IMR-90 (cell line): ENCODE results near the gene AK3. TPM values are rescaled to one million over a fixed set of nuclear protein-coding genes. Genes with fewer than 3 reads are reported as not detected.

Source experiments
- ATAC-seq: fragments of 200-7000 bp; cut with Tn5 transposase; 2 replicates; pipeline ENCODE4 v1.9.1; 2020; ENCODE audit warnings: low read depth, mild to moderate bottlenecking, moderate library complexity
- BruUV-seq: library from RNA; stranded (reverse); fragments of 400-500 nt; replicated peaks from 2 replicates; lab custom pipeline; 2021; lab: Mats Ljungman, UMichigan
- CTCF ChIA-PET: fragments of 300-600 bp; formaldehyde crosslinking; extraction: SDS; loops from one replicate; lab custom pipeline; 2021; ENCODE audit warnings: antibody characterized with exemption; lab: Yijun Ruan, JAX
- POLR2A ChIA-PET: fragments of 300-600 bp; sonication (Branson Sonifier 250); formaldehyde crosslinking; loops from one replicate; lab custom pipeline; 2022; ENCODE audit warnings: antibody characterized with exemption; ENCODE audit not compliant: unreplicated experiment; lab: Charles Lee
- DNase-seq: peaks from one replicate; pipeline ENCODE4 v3.0.0; 2013
- H2AFZ ChIP-seq: replicated peaks from 2 replicates; pipeline ENCODE3; 2013; ENCODE audit warnings: low read length, mild to moderate bottlenecking; ENCODE audit not compliant: poor library complexity
- H2AK5ac ChIP-seq: 2 replicates; pipeline ENCODE4 v1.6.1; 2013; ENCODE audit warnings: low read depth, low read length, inconsistent platforms
- H2AK9ac ChIP-seq: replicated peaks from 2 replicates; pipeline ENCODE3; 2013; ENCODE audit warnings: mild to moderate bottlenecking, low read depth, low read length, moderate library complexity; ENCODE audit not compliant: poor library complexity
- H2BK120ac ChIP-seq: 2 replicates; pipeline ENCODE4 v1.6.1; 2013; ENCODE audit warnings: low read depth, low read length, inconsistent platforms
- H2BK15ac ChIP-seq: 3 replicates; pipeline ENCODE4 v1.6.1; 2013; ENCODE audit warnings: low read depth, low read length, inconsistent platforms
- H2BK20ac ChIP-seq: 2 replicates; pipeline ENCODE4 v1.6.1; 2013; ENCODE audit warnings: low read depth, mild to moderate bottlenecking, inconsistent platforms, low read length, moderate library complexity
- H2BK5ac ChIP-seq: 2 replicates; pipeline ENCODE4 v1.6.1; 2013; ENCODE audit warnings: mild to moderate bottlenecking, low read depth, low read length, inconsistent platforms; ENCODE audit not compliant: poor library complexity, severe bottlenecking
- H3K14ac ChIP-seq: replicated peaks from 2 replicates; pipeline ENCODE4 v1.6.1; 2013; ENCODE audit warnings: low read depth, low read length, inconsistent platforms
- H3K18ac ChIP-seq: 2 replicates; pipeline ENCODE4 v1.6.1; 2013; ENCODE audit warnings: low read depth, low read length, control low read depth
- H3K23ac ChIP-seq: 2 replicates; pipeline ENCODE4 v1.6.1; 2013; ENCODE audit warnings: low read depth, low read length, inconsistent platforms
- H3K27ac ChIP-seq: 2 replicates; pipeline ENCODE4 v1.5.1; 2013; ENCODE audit warnings: mild to moderate bottlenecking, control low read depth, low read length; ENCODE audit not compliant: insufficient read depth
- H3K27me3 ChIP-seq: 2 replicates; pipeline ENCODE4 v1.6.1; 2013; ENCODE audit warnings: low read length; ENCODE audit not compliant: control insufficient read depth, insufficient read depth
- H3K36me3 ChIP-seq: 2 replicates; pipeline ENCODE4 v1.6.1; 2013; ENCODE audit warnings: low read length, mixed read lengths; ENCODE audit not compliant: control insufficient read depth, insufficient read depth
- H3K4ac ChIP-seq: 2 replicates; pipeline ENCODE4 v1.6.1; 2013; ENCODE audit warnings: low read depth, low read length, inconsistent platforms
- H3K4me1 ChIP-seq: 2 replicates; pipeline ENCODE4 v1.6.1; 2013; ENCODE audit warnings: low read length, mixed read lengths; ENCODE audit not compliant: control insufficient read depth, insufficient read depth
- H3K4me2 ChIP-seq: 2 replicates; pipeline ENCODE4 v1.6.1; 2013; ENCODE audit warnings: low read depth, mild to moderate bottlenecking, control low read depth, low read length, moderate library complexity
- H3K4me3 ChIP-seq: 2 replicates; pipeline ENCODE4 v1.5.1; 2013; ENCODE audit warnings: low read depth, mild to moderate bottlenecking, control low read depth, low read length, moderate library complexity; ENCODE audit not compliant: insufficient read depth
- H3K56ac ChIP-seq: 2 replicates; pipeline ENCODE4 v1.6.1; 2013; ENCODE audit warnings: low read length, inconsistent platforms; ENCODE audit not compliant: insufficient read depth; ENCODE audit errors: extremely low read depth
- H3K79me1 ChIP-seq, 2 experiments: 2 replicates each; pipeline ENCODE4 v1.6.1; 2013; ENCODE audit warnings: low read length in 2 of 2, inconsistent platforms in 1 of 2, low read depth in 1 of 2
- H3K9ac ChIP-seq: 2 replicates; pipeline ENCODE4 v1.6.1; 2013; ENCODE audit warnings: low read depth, low read length, control low read depth
- H3K9me1 ChIP-seq: 2 replicates; pipeline ENCODE4 v1.6.1; 2013; ENCODE audit warnings: low read length, inconsistent platforms; ENCODE audit not compliant: insufficient read depth
- H3K9me3 ChIP-seq: 2 replicates; pipeline ENCODE4 v1.6.1; 2013; ENCODE audit warnings: low read length; ENCODE audit not compliant: control insufficient read depth, insufficient read depth
- H4K20me1 ChIP-seq: 2 replicates; pipeline ENCODE4 v1.6.1; 2013; ENCODE audit warnings: low read length, inconsistent platforms; ENCODE audit not compliant: insufficient read depth
- H4K5ac ChIP-seq: 2 replicates; pipeline ENCODE4 v1.6.1; 2013; ENCODE audit warnings: mild to moderate bottlenecking, low read depth, low read length, control low read depth
- H4K8ac ChIP-seq, 2 experiments: 2 replicates each; pipeline ENCODE4 v1.6.1; 2013; ENCODE audit warnings: low read depth in 2 of 2, low read length in 2 of 2, control low read depth in 1 of 2, inconsistent platforms in 1 of 2
- H4K91ac ChIP-seq: 2 replicates; pipeline ENCODE4 v1.6.1; 2013; ENCODE audit warnings: low read depth, low read length, inconsistent platforms; ENCODE audit not compliant: insufficient read depth
- BHLHE40 ChIP-seq: fragments of 150-350 bp; IDR thresholded peaks from 2 replicates; pipeline ENCODE4 v1.6.1; 2016; ENCODE audit warnings: mild to moderate bottlenecking, low read depth, low read length
- CEBPB ChIP-seq: IDR thresholded peaks from 2 replicates; pipeline ENCODE4 v1.6.1; 2012; ENCODE audit warnings: low read depth, low read length, improper control_type of control experiment
- CHD1 ChIP-seq: IDR thresholded peaks from 2 replicates; pipeline ENCODE4 v1.6.1; 2012; ENCODE audit warnings: low read depth, low read length, improper control_type of control experiment
- CTCF ChIP-seq: conservative IDR thresholded peaks from 2 replicates; pipeline ENCODE4 v1.5.1; 2012; ENCODE audit warnings: mild to moderate bottlenecking, low read depth, low read length, improper control_type of control experiment
- ELK1 ChIP-seq: fragments of 150-350 bp; IDR thresholded peaks from 2 replicates; pipeline ENCODE4 v1.6.1; 2016; ENCODE audit warnings: low read depth, mild to moderate bottlenecking, low read length, moderate library complexity, borderline replicate concordance
- FOS ChIP-seq: fragments of 150-350 bp; IDR thresholded peaks from 2 replicates; pipeline ENCODE4 v1.6.1; 2016; ENCODE audit warnings: low read depth, low read length
- MAFK ChIP-seq: IDR thresholded peaks from 2 replicates; pipeline ENCODE4 v1.6.1; 2012; ENCODE audit warnings: low read depth, low read length, improper control_type of control experiment
- MAZ ChIP-seq: IDR thresholded peaks from 2 replicates; pipeline ENCODE4 v1.6.1; 2012; ENCODE audit warnings: low read depth, mild to moderate bottlenecking, low read length, improper control_type of control experiment, moderate library complexity, borderline replicate concordance
- MXI1 ChIP-seq: IDR thresholded peaks from 2 replicates; pipeline ENCODE4 v1.6.1; 2012; ENCODE audit warnings: low read depth, mild to moderate bottlenecking, low read length, moderate library complexity, borderline replicate concordance
- NFE2L2 ChIP-seq: fragments of 150-350 bp; IDR thresholded peaks from 2 replicates; pipeline ENCODE4 v1.6.1; 2016; ENCODE audit warnings: low read depth, mild to moderate bottlenecking, low read length
- POLR2A ChIP-seq: IDR thresholded peaks from 2 replicates; pipeline ENCODE4 v1.6.1; 2012; ENCODE audit warnings: mild to moderate bottlenecking, low read depth, low read length
- RAD21 ChIP-seq: IDR thresholded peaks from 2 replicates; pipeline ENCODE4 v1.6.1; 2012; ENCODE audit warnings: low read length, improper control_type of control experiment
- RCOR1 ChIP-seq: IDR thresholded peaks from 2 replicates; pipeline ENCODE4 v1.6.1; 2012; ENCODE audit warnings: mild to moderate bottlenecking, low read length, improper control_type of control experiment; ENCODE audit not compliant: insufficient replicate concordance
- RFX5 ChIP-seq: IDR thresholded peaks from 2 replicates; pipeline ENCODE4 v1.8.0; 2012; ENCODE audit warnings: low read depth, mild to moderate bottlenecking, low read length, moderate library complexity
- SMC3 ChIP-seq: fragments of 150-350 bp; IDR thresholded peaks from 2 replicates; pipeline ENCODE4 v1.6.1; 2016; ENCODE audit warnings: low read depth, mild to moderate bottlenecking, antibody characterized with exemption, low read length, moderate library complexity
- USF2 ChIP-seq: fragments of 150-350 bp; IDR thresholded peaks from 2 replicates; pipeline ENCODE4 v1.6.1; 2017; ENCODE audit warnings: mild to moderate bottlenecking, antibody characterized with exemption, low read length, low read depth
- WGBS, 2 experiments: methylation state at CpG; one replicate each; pipeline versions ENCODE4 v1.1.5 to v1.1.7; 2013; ENCODE audit warnings: missing lambda C conversion rate in 2 of 2; ENCODE audit not compliant: insufficient read length in 1 of 2; ENCODE audit errors: extremely low coverage in 2 of 2; 5-methylcytosine and 5-hydroxymethylcytosine counted together
- dilution Hi-C: fragments of 300-500 bp; cut with HindIII; formaldehyde crosslinking; loops from one replicate; pipeline ENCODE4 v1.14.3; 2018; ENCODE audit warnings: low sequenced_read_pairs; ENCODE audit not compliant: unreplicated experiment
- in situ Hi-C: fragments of 300-500 bp; cut with MboI; formaldehyde crosslinking; loops from 3 replicates; pipeline ENCODE4 v1.14.3; 2019; ENCODE audit warnings: low sequenced_read_pairs, inconsistent platforms, mixed read lengths
- intact Hi-C: fragments of 100-400 bp; cut with micrococcal nuclease; formaldehyde crosslinking; loops from 2 replicates; pipeline ENCODE4 v1.10.0; 2022
- polyA plus RNA-seq, 3 experiments: library from polyadenylated mRNA; depleted of rRNA; stranded (reverse); fragments of >200 nt; gene quantifications; 2 replicates each; pipeline ENCODE4 v1.2.3, GENCODE V29; 2012; ENCODE audit warnings: low replicate concordance in 1 of 3
- total RNA-seq: library from RNA; depleted of rRNA; stranded (reverse); fragments of >200 nt; gene quantifications from 2 replicates; pipeline ENCODE4 v1.2.3, GENCODE V29; 2012

AK3 gene
- total and polyA plus RNA-seq, 2 of the 4 experiments (the other 2 are of a cell fraction), result 24.7 to 26.2 TPM

GRCh38 chr9:4684820-4685219 lies 56.2 kb downstream of the AK3 start:
- 90% methylated on average over 2 of the region's 4 CpGs; no CpG with 5 or more reads in 1 of the 2 experiments for WGBS, 2 experiments
- H2AK9ac ChIP-seq, result no peak overlapping the region
- H3K23ac ChIP-seq, result no peak overlapping the region
- no peak overlapping the region for H3K18ac ChIP-seq
- in situ Hi-C loops, result loop anchor here (25.0 kb wide), 1 partner anchor 573 kb away; no protein-coding TSS in a partner anchor
- peaks cover 19 to 52% of the 10 kb centered on the region in 2 experiments for H3K79me1 ChIP-seq
- H4K5ac ChIP-seq, result no peak overlapping the region
- no peak overlapping the region for H2AK5ac ChIP-seq
- ChIA-PET CTCF (no interaction called here), POLR2A (no interaction called here)
- H2BK15ac ChIP-seq, result no peak overlapping the region
- H3K9me3 ChIP-seq, result no peaks in the 10 kb centered on the region
- no peak overlapping the region for H4K8ac ChIP-seq
- peaks cover 7% of the 10 kb centered on the region for H3K9me1 ChIP-seq
- H3K36me3 ChIP-seq, result peaks cover 15% of the 10 kb centered on the region
- H2BK120ac ChIP-seq, result no peak overlapping the region
- intact Hi-C loops, result loop anchor here (5.0 kb wide), 1 partner anchor 42 kb away; no protein-coding TSS in a partner anchor
- no peak overlapping the region for H3K4ac ChIP-seq
- H3K4me2 ChIP-seq, result no peak overlapping the region
- H3K27ac ChIP-seq, result no peak overlapping the region
- H3K14ac ChIP-seq, result no peak overlapping the region
- no TSS peak for BruUV-seq
- no peaks in the 10 kb centered on the region for H3K27me3 ChIP-seq
- H3K4me3 ChIP-seq, result no peak overlapping the region
- H3K56ac ChIP-seq, result no peak overlapping the region
- no peak for DNase-seq
- no peak overlapping the region for H2BK20ac ChIP-seq
- H3K9ac ChIP-seq, result no peak overlapping the region
- ATAC-seq, result no peak
- H3K4me1 ChIP-seq, result peaks cover 5% of the 10 kb centered on the region
- H4K20me1 ChIP-seq, result peaks cover 7% of the 10 kb centered on the region; the same call in 1 of the 2 replicates
- dilution Hi-C loops, result no loop called here
- H4K91ac ChIP-seq, result no peak overlapping the region
- no peak overlapping the region for H2AFZ ChIP-seq
- no peak overlapping the region for H2BK5ac ChIP-seq
- TF ChIP-seq USF2, result no peak
- TF ChIP-seq RFX5, result no peak
- no peak for TF ChIP-seq FOS
- no peak for TF ChIP-seq BHLHE40
- TF ChIP-seq CEBPB, result no peak
- no peak for TF ChIP-seq NFE2L2
- TF ChIP-seq ELK1, result no peak
- TF ChIP-seq MAFK, result no peak
- TF ChIP-seq RAD21, result no peak
- TF ChIP-seq SMC3, result no peak
- no peak for TF ChIP-seq RCOR1
- no peak for TF ChIP-seq MAZ
- TF ChIP-seq MXI1, result no peak
- no peak for TF ChIP-seq CHD1
- TF ChIP-seq POLR2A, result no peak
- TF ChIP-seq CTCF, result no peak
